HG03342 (cell line): ENCODE results near the gene TEAD3.

ENCODE experiments used
- ATAC-seq: cut with Tn5 transposase; IDR thresholded peaks from one replicate; pipeline ENCODE4 v1.9.1; 2021; ENCODE audit warnings: mild to moderate bottlenecking, moderate library complexity; ENCODE audit not compliant: unreplicated experiment

TEAD3 gene

GRCh38 chr6:35492974-35493284, 4.0 kb downstream of the TEAD3 start:
- no peak for ATAC-seq

- ATAC-seq, result no peak
These were observed 4.5 kb downstream of the TEAD3 start for GRCh38 chr6:35492258-35492973.

- ATAC-seq, result no peak
These were observed 5.2 kb downstream of the TEAD3 start for GRCh38 chr6:35491558-35492257.

- ATAC-seq, result no peak
These were observed 5.9 kb downstream of the TEAD3 start for GRCh38 chr6:35490821-35491557.

GRCh38 chr6:35489995-35490791, 6.7 kb downstream of the TEAD3 start:
- ATAC-seq, result no peak

GRCh38 chr6:35489066-35489465, 7.8 kb downstream of the TEAD3 start:
- ATAC-seq, result no peak

GRCh38 chr6:35488517-35488862, 8.4 kb downstream of the TEAD3 start:
- ATAC-seq, result no peak

GRCh38 chr6:35487658-35488516, 9.0 kb downstream of the TEAD3 start:
- ATAC-seq, result no peak

- ATAC-seq, result no peak
These were observed 10.6 kb downstream of the TEAD3 start for GRCh38 chr6:35486005-35486925.

GRCh38 chr6:35485402-35485877, 11.4 kb downstream of the TEAD3 start:
- no peak for ATAC-seq

- ATAC-seq, result no peak
These were observed 11.9 kb downstream of the TEAD3 start for GRCh38 chr6:35484921-35485392.

GRCh38 chr6:35483893-35484645, 12.8 kb downstream of the TEAD3 start:
- ATAC-seq, result no peak

- no peak for ATAC-seq
These were observed 13.4 kb downstream of the TEAD3 start for GRCh38 chr6:35483490-35483889.

- ATAC-seq, result no peak
These were observed 13.8 kb downstream of the TEAD3 start for GRCh38 chr6:35483062-35483461.

- no peak for ATAC-seq
These were observed 15.7 kb downstream of the TEAD3 start for GRCh38 chr6:35481226-35481625.

- ATAC-seq, result no peak
These were observed 16.7 kb downstream of the TEAD3 start for GRCh38 chr6:35480176-35480575.

- ATAC-seq, result no peak
These were observed 18.6 kb downstream of the TEAD3 start for GRCh38 chr6:35478259-35478658.

- no peak for ATAC-seq
These were observed 19.2 kb downstream of the TEAD3 start for GRCh38 chr6:35477551-35478179.
